Parathyroid adenoma (tissue), 2 donors: ENCODE data around the gene PPOX.

Source experiments
- H2AFZ ChIP-seq: fragments of 300-600 bp; sonication (generic); one replicate; pipeline ENCODE4 v1.7.0; 2017; ENCODE audit warnings: antibody characterized with exemption, mild to moderate bottlenecking
- H3K27ac ChIP-seq: fragments of 300-600 bp; sonication (generic); one replicate; pipeline ENCODE4 v1.7.0; 2017
- H3K27me3 ChIP-seq: fragments of 300-600 bp; sonication (generic); one replicate; pipeline ENCODE4 v1.7.0; 2017; ENCODE audit warnings: low read length; ENCODE audit not compliant: control insufficient read depth, insufficient read depth
- H3K36me3 ChIP-seq: fragments of 300-600 bp; sonication (generic); one replicate; pipeline ENCODE4 v1.7.0; 2017; ENCODE audit warnings: low read length; ENCODE audit not compliant: control insufficient read depth, insufficient read depth
- H3K4me1 ChIP-seq: fragments of 300-600 bp; sonication (generic); one replicate; pipeline ENCODE4 v1.7.0; 2017; ENCODE audit warnings: control low read depth
- H3K4me2 ChIP-seq: fragments of 300-600 bp; sonication (generic); one replicate; pipeline ENCODE4 v1.7.0; 2017; ENCODE audit warnings: low read length
- H3K4me3 ChIP-seq: fragments of 300-600 bp; sonication (generic); one replicate; pipeline ENCODE4 v1.7.0; 2017; ENCODE audit warnings: low read depth, low read length
- H3K79me2 ChIP-seq: fragments of 300-600 bp; sonication (generic); one replicate; pipeline ENCODE4 v1.7.0; 2017; ENCODE audit warnings: control low read depth
- H3K9ac ChIP-seq: fragments of 300-600 bp; sonication (generic); one replicate; pipeline ENCODE4 v1.7.0; 2017; ENCODE audit warnings: mild to moderate bottlenecking
- H3K9me3 ChIP-seq: fragments of 300-600 bp; sonication (generic); one replicate; pipeline ENCODE4 v1.7.0; 2017; ENCODE audit warnings: low read length; ENCODE audit not compliant: control insufficient read depth
- TF ChIP-seq, protein P1 (sequence below): fragments of 300-600 bp; sonication (generic); IDR thresholded peaks from one replicate; pipeline ENCODE4 v1.7.0; 2017; ENCODE audit warnings: antibody characterized with exemption, mild to moderate bottlenecking
- donor health status: primary hyperparathyroidism.

The PPOX gene

DNA sequence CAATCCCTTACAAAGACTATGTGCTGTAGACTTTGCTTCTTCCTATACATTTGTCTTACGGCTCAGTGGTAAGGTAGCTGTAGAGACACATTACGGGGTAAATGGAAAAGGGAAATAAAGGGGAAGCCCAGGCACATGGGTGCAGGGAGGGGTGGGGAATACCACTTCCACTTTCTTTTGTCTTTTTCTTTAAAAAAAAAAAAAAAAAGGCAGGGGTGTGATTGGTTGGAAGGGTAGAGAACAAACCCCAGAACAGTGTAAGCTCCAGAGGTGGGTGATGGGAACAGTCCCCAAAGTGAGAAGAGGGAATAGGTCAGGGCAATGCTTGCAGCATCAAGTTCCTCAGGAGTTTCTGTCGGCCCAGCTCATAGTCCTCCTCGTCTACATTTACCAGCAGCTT is 44.4 kb upstream of the PPOX start:
- H3K4me3 ChIP-seq, result no peak overlapping the region
- H3K9ac ChIP-seq, result no peak overlapping the region
- no peaks in the 10 kb centered on the region for H3K36me3 ChIP-seq

DNA sequence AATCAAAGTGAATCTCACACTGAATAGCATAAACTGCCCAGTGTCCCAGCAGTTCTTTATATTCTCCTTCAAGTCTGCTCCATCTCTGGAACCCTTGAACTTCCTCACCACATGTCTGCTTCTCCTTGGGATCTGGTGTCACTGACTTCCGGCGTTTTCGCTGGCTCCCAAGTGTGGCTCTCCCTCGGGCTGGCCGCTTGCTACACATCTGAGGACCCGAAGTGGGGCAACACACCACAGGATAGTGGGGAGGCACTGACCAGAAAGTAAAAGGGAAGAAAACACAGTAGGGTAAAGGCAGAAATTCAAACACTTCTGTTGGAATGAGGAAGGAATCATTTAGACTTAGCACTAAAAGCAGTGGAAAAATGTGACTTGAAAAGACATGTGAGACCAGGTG is 43.3 kb upstream of the PPOX start:
- Histone ChIP-seq H3K9ac (no peak overlapping the region), H3K27ac (no peak overlapping the region), H2AFZ (no peak overlapping the region), H3K79me2 (peaks cover 3% of the 10 kb centered on the region), H3K4me3 (no peak overlapping the region), H3K4me2 (no peak overlapping the region), H3K9me3 (no peaks in the 10 kb centered on the region), H3K36me3 (no peaks in the 10 kb centered on the region), H3K27me3 (no peaks in the 10 kb centered on the region), H3K4me1 (peaks cover 13% of the 10 kb centered on the region)
- TF ChIP-seq, protein P1, sequence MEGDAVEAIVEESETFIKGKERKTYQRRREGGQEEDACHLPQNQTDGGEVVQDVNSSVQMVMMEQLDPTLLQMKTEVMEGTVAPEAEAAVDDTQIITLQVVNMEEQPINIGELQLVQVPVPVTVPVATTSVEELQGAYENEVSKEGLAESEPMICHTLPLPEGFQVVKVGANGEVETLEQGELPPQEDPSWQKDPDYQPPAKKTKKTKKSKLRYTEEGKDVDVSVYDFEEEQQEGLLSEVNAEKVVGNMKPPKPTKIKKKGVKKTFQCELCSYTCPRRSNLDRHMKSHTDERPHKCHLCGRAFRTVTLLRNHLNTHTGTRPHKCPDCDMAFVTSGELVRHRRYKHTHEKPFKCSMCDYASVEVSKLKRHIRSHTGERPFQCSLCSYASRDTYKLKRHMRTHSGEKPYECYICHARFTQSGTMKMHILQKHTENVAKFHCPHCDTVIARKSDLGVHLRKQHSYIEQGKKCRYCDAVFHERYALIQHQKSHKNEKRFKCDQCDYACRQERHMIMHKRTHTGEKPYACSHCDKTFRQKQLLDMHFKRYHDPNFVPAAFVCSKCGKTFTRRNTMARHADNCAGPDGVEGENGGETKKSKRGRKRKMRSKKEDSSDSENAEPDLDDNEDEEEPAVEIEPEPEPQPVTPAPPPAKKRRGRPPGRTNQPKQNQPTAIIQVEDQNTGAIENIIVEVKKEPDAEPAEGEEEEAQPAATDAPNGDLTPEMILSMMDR, result no peak

More for the DNA sequence above, 44.4 kb upstream of the PPOX start:
- Histone ChIP-seq H3K4me1 (peaks cover 13% of the 10 kb centered on the region), H3K27me3 (no peaks in the 10 kb centered on the region), H3K27ac (no peak overlapping the region), H3K9me3 (no peaks in the 10 kb centered on the region), H2AFZ (no peak overlapping the region), H3K79me2 (peaks cover 14% of the 10 kb centered on the region), H3K4me2 (no peak overlapping the region)
- TF ChIP-seq, protein P1, result no peak

DNA sequence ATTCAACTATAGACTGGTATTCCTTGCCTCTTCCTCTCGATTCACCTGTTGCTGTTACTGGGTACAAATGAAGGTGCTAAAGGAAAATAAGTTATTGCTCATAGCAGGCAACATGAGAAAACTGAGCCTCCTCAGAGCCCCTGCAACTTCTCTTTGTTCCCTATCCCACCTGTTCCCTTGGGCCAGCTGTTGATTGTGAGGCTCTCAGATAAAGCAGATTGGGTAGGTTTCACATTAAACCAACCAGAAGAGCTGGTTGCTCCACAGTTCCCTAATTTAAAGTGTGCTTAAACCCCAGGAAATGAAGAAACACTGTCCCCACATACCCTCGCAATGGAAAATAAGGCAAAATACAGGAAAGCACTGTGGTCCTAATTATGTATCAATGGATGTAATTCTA is 38.6 kb upstream of the PPOX start:
- Histone ChIP-seq H3K79me2 (no peaks in the 10 kb centered on the region), H3K27ac (no peak overlapping the region), H3K9ac (no peak overlapping the region), H2AFZ (no peak overlapping the region), H3K4me3 (no peak overlapping the region), H3K36me3 (no peaks in the 10 kb centered on the region), H3K9me3 (no peaks in the 10 kb centered on the region), H3K4me2 (no peak overlapping the region), H3K27me3 (no peaks in the 10 kb centered on the region), H3K4me1 (peaks cover 4% of the 10 kb centered on the region)
- TF ChIP-seq, protein P1, result no peak

- no peak overlapping the region for H3K9ac ChIP-seq
- peaks cover 4% of the 10 kb centered on the region for H3K4me1 ChIP-seq
- H3K4me2 ChIP-seq, result no peak overlapping the region
- H2AFZ ChIP-seq, result no peak overlapping the region
- no peaks in the 10 kb centered on the region for H3K79me2 ChIP-seq
- no peak overlapping the region for H3K4me3 ChIP-seq
- no peaks in the 10 kb centered on the region for H3K9me3 ChIP-seq
- no peaks in the 10 kb centered on the region for H3K27me3 ChIP-seq
- no peak overlapping the region for H3K27ac ChIP-seq
- TF ChIP-seq, protein P1, result no peak
- no peaks in the 10 kb centered on the region for H3K36me3 ChIP-seq
Measured at GRCh38 chr1:161128591-161129420, 37.4 kb upstream of the PPOX start.

- H3K27ac ChIP-seq, result peak overlapping the region; percentile 24
- H3K79me2 ChIP-seq, result no peaks in the 10 kb centered on the region
- no peaks in the 10 kb centered on the region for H3K9me3 ChIP-seq
- TF ChIP-seq, protein P1, result no peak
- no peaks in the 10 kb centered on the region for H3K36me3 ChIP-seq
- no peaks in the 10 kb centered on the region for H3K27me3 ChIP-seq
- H3K4me1 ChIP-seq, result peaks cover 4% of the 10 kb centered on the region
- no peak overlapping the region for H2AFZ ChIP-seq
- H3K9ac ChIP-seq, result no peak overlapping the region
- H3K4me2 ChIP-seq, result no peak overlapping the region
- H3K4me3 ChIP-seq, result no peak overlapping the region
Measured at GRCh38 chr1:161130266-161130665, 36.0 kb upstream of the PPOX start.
